Colonic mucosa (tissue), 4 donors: ENCODE results near the gene SLC26A1. TPM values are rescaled to one million over a fixed set of nuclear protein-coding genes. Genes with fewer than 3 reads are reported as not detected.

Experiments used
- DNase-seq: peaks from one replicate; pipeline ENCODE4 v3.0.0-alpha.2; 2020
- H3K27ac ChIP-seq: fragments of 200-600 bp; one replicate; pipeline ENCODE4 v1.8.0; 2021
- H3K27me3 ChIP-seq: fragments of 200-600 bp; one replicate; pipeline ENCODE4 v1.8.0; 2021
- H3K36me3 ChIP-seq: fragments of 200-600 bp; one replicate; pipeline ENCODE4 v1.8.0; 2021
- H3K4me1 ChIP-seq: fragments of 200-600 bp; one replicate; pipeline ENCODE4 v1.8.0; 2021; ENCODE audit warnings: mild to moderate bottlenecking
- H3K4me3 ChIP-seq: fragments of 200-600 bp; one replicate; pipeline ENCODE4 v1.8.0; 2021
- H3K9ac ChIP-seq, 2 donors: one replicate each; pipeline ENCODE4 v1.7.0; 2013; ENCODE audit warnings: control low read depth in 2 of 2, low read depth in 2 of 2, low read length in 2 of 2
- H3K9me3 ChIP-seq: fragments of 200-600 bp; one replicate; pipeline ENCODE4 v1.8.0; 2021
- CTCF ChIP-seq: fragments of 200-600 bp; IDR thresholded peaks from one replicate; pipeline ENCODE4 v1.8.0; 2022; ENCODE audit warnings: antibody characterized with exemption, mild to moderate bottlenecking
- intact Hi-C: fragments of 100-400 bp; cut with DNase I; formaldehyde crosslinking; loops from one replicate; pipeline ENCODE4 v1.14.1; 2022
- total RNA-seq, 2 donors: library from RNA; stranded (reverse); fragmentation: NEBNext Ultra II Directional in 1 of 2; extraction: Animal tissue kit (Norgen Biotek cat#: 25700) in 1 of 2; gene quantifications; one replicate each; pipeline ENCODE4 v1.2.1, GENCODE V29; 2021
- donor health status: healthy.
- donor health status: DM: no; HTN: no; CAD: no.
- donor health status: DM: no; HTN: no; CAD: no.

SLC26A1 gene
- total RNA-seq, 2 donors from 2014 or later: 0.77 to 3.8 TPM

- no peak overlapping the region for H3K4me3 ChIP-seq
- peaks cover 17% of the 10 kb centered on the region for H3K4me1 ChIP-seq
- no peak for DNase-seq
- H3K36me3 ChIP-seq: no peaks in the 10 kb centered on the region
- H3K27ac ChIP-seq: no peak overlapping the region
- peaks cover 42% of the 10 kb centered on the region for H3K27me3 ChIP-seq
- intact Hi-C loops: no loop called here
- TF ChIP-seq CTCF: no peak
- no peak overlapping the region for H3K9ac ChIP-seq
- no peaks in the 10 kb centered on the region for H3K9me3 ChIP-seq
Observed at GRCh38 chr4:1006856-1007255, 13.7 kb upstream of the SLC26A1 start.

- Histone ChIP-seq H3K27me3 (peaks cover 62% of the 10 kb centered on the region), H3K27ac (no peak overlapping the region), H3K36me3 (no peaks in the 10 kb centered on the region), H3K4me1 (peaks cover 10% of the 10 kb centered on the region), H3K4me3 (no peak overlapping the region), H3K9me3 (no peaks in the 10 kb centered on the region), H3K9ac (no peak overlapping the region)
- intact Hi-C loops: no loop called here
- DNase-seq: no peak
- TF ChIP-seq CTCF: no peak
Observed at GRCh38 chr4:1004557-1005485, 11.6 kb upstream of the SLC26A1 start.

- no peak for TF ChIP-seq CTCF
- H3K36me3 ChIP-seq: no peaks in the 10 kb centered on the region
- intact Hi-C loops: no loop called here
- H3K4me1 ChIP-seq: peaks cover 10% of the 10 kb centered on the region
- H3K27me3 ChIP-seq: peaks cover 62% of the 10 kb centered on the region
- DNase-seq: no peak
- no peaks in the 10 kb centered on the region for H3K9me3 ChIP-seq
- no peak overlapping the region for H3K4me3 ChIP-seq
- no peak overlapping the region for H3K9ac ChIP-seq
- no peak overlapping the region for H3K27ac ChIP-seq
Observed at GRCh38 chr4:1004071-1004418, 10.8 kb upstream of the SLC26A1 start.

- Histone ChIP-seq H3K9me3 (no peaks in the 10 kb centered on the region), H3K4me1 (peaks cover 10% of the 10 kb centered on the region), H3K27me3 (peaks cover 63% of the 10 kb centered on the region), H3K27ac (no peak overlapping the region), H3K36me3 (no peaks in the 10 kb centered on the region), H3K9ac (no peak overlapping the region), H3K4me3 (no peak overlapping the region)
- DNase-seq: no peak
- no peak for TF ChIP-seq CTCF
- intact Hi-C loops: no loop called here
Observed at GRCh38 chr4:1003271-1004070, 10.3 kb upstream of the SLC26A1 start.

- no peak overlapping the region for H3K9ac ChIP-seq
- no peaks in the 10 kb centered on the region for H3K36me3 ChIP-seq
- intact Hi-C loops: no loop called here
- no peak overlapping the region for H3K4me3 ChIP-seq
- no peak overlapping the region for H3K27ac ChIP-seq
- no peak for DNase-seq
- H3K4me1 ChIP-seq: peaks cover 12% of the 10 kb centered on the region
- H3K27me3 ChIP-seq: peaks cover 64% of the 10 kb centered on the region
- no peak for TF ChIP-seq CTCF
- H3K9me3 ChIP-seq: no peaks in the 10 kb centered on the region
Observed at GRCh38 chr4:1002631-1003251, 9.5 kb upstream of the SLC26A1 start.
